HepG2 (cell line): ENCODE data around the gene IRF2. TPM values are rescaled to one million over a fixed set of nuclear protein-coding genes. Genes with fewer than 3 reads are reported as not detected.

Source experiments
- ATF6 ChIP-seq: sonication (generic); formaldehyde crosslinking; conservative IDR thresholded peaks from 2 replicates; pipeline ENCODE4 v1.4.0; 2020; ENCODE audit warnings: missing genetic modification reagents
- KIAA2018 ChIP-seq: sonication (generic); formaldehyde crosslinking; IDR thresholded peaks from 2 replicates; pipeline ENCODE4 v1.5.0; 2020; ENCODE audit warnings: mild to moderate bottlenecking, missing genetic modification reagents, borderline replicate concordance
- NRL ChIP-seq: sonication (generic); formaldehyde crosslinking; IDR thresholded peaks from 2 replicates; pipeline ENCODE4 v1.5.0; 2020; ENCODE audit warnings: missing genetic modification reagents, mild to moderate bottlenecking, moderate library complexity, borderline replicate concordance
- RBFOX2 ChIP-seq: fragments of 200-400 bp; formaldehyde crosslinking; IDR thresholded peaks from 2 replicates; pipeline ENCODE4 v1.6.1; 2017; ENCODE audit warnings: low read depth, mild to moderate bottlenecking, low read length
- SNAPC5 ChIP-seq: sonication (generic); formaldehyde crosslinking; IDR thresholded peaks from 2 replicates; pipeline ENCODE4 v1.8.1; 2023; ENCODE audit warnings: mild to moderate bottlenecking, missing genetic modification reagents, borderline replicate concordance
- ZNF318 ChIP-seq: sonication (generic); formaldehyde crosslinking; IDR thresholded peaks from 2 replicates; pipeline ENCODE4 v1.4.0; 2020; ENCODE audit warnings: mild to moderate bottlenecking, missing genetic modification reagents
- ZNF883 ChIP-seq: sonication (generic); formaldehyde crosslinking; IDR thresholded peaks from 2 replicates; pipeline ENCODE4 v1.5.1; 2020; ENCODE audit warnings: mild to moderate bottlenecking, missing genetic modification reagents; ENCODE audit errors: not compliant biosample characterization
- polyA plus RNA-seq, 8 experiments: library from polyadenylated mRNA; depleted of rRNA in 3 of 8; stranded (reverse) in 7 of 8; unstranded in 1 of 8; fragments of >200 nt; fragmentation: Illumina TruSeq in 4 of 8; extraction: Trizol in 4 of 8; gene quantifications; 2 replicates each; pipeline versions ENCODE4 v1.2.1 to v1.2.3, GENCODE V29; 2011 to 2016; ENCODE audit warnings: low read depth in 4 of 8, missing spikeins in 1 of 8, mixed read lengths in 1 of 8; ENCODE audit not compliant: insufficient read depth in 1 of 8
- total RNA-seq, 5 experiments: library from RNA; depleted of rRNA; stranded (reverse); fragments of >200 nt; fragmentation: Illumina TruSeq; extraction: Trizol; gene quantifications; 2 replicates each; pipeline ENCODE4 v1.2.3, GENCODE V29; 2016; ENCODE audit warnings: low read depth in 1 of 5

The IRF2 gene
- total and polyA plus RNA-seq, 2 of the 13 experiments (the other 11 are each of a cell fraction or from before 2014, with no cell fraction given), result 15.5 to 28.8 TPM

GRCh38 chr4:184343502-184344177 is 130.7 kb downstream of the IRF2 start (continued):
- no peak for TF ChIP-seq ZNF318
- TF ChIP-seq NRL (CRISPR knock-in tag), result 0 out of 2 replicates have a peak, but pooled peaks have one; percentile 50
- no peak for TF ChIP-seq ATF6
- no peak for TF ChIP-seq KIAA2018 (CRISPR knock-in tag)
- no peak for TF ChIP-seq SNAPC5
- no peak for TF ChIP-seq RBFOX2
- TF ChIP-seq ZNF883, result no peak
